CD4-positive, CD25-positive, alpha-beta regulatory T cell (primary cell): Measurements from ENCODE around the gene ARHGAP1. TPM values are rescaled to one million over a fixed set of nuclear protein-coding genes. Genes with fewer than 3 reads are reported as not detected.
"Not testable (repeated sequence)": the region's sequence is repeated elsewhere in the genome, so short reads cannot be mapped to it uniquely, and the experiment has no call there.

Experiments
- ATAC-seq, 2 donors: fragments of 150-1000 bp; cut with Tn5 transposase; one replicate each; pipeline ENCODE4 v1.10.0; 2021; ENCODE audit warnings: low read depth in 2 of 2, moderate number of reproducible peaks in 2 of 2, moderate library complexity in 1 of 2
- DNase-seq, 3 donors: peaks; one replicate each; pipeline versions ENCODE4 v3.0.0 to v3.0.0-alpha.2; 2012 to 2022; ENCODE audit warnings: mixed read lengths in 1 of 3
- H3K27ac ChIP-seq: one replicate; pipeline ENCODE4 v1.7.0; 2013; ENCODE audit warnings: mild to moderate bottlenecking, low read length; ENCODE audit not compliant: insufficient read depth, poor library complexity, severe bottlenecking
- H3K27me3 ChIP-seq: one replicate; pipeline ENCODE4 v1.7.0; 2013; ENCODE audit warnings: low read length; ENCODE audit not compliant: control insufficient read depth, insufficient read depth
- H3K36me3 ChIP-seq: one replicate; pipeline ENCODE4 v1.7.0; 2013; ENCODE audit warnings: mild to moderate bottlenecking, low read length, moderate library complexity; ENCODE audit not compliant: control insufficient read depth, insufficient read depth
- H3K4me1 ChIP-seq: 2 replicates; pipeline ENCODE4 v1.7.0; 2013; ENCODE audit warnings: mild to moderate bottlenecking, low read length; ENCODE audit not compliant: insufficient read depth, control insufficient read depth, poor library complexity, severe bottlenecking
- H3K4me3 ChIP-seq: one replicate; pipeline ENCODE4 v1.7.0; 2013; ENCODE audit warnings: low read depth, mild to moderate bottlenecking, low read length, moderate library complexity
- H3K9me3 ChIP-seq, 2 experiments: 1 replicate in 1 of 2; 2 replicates in 1 of 2; pipeline ENCODE4 v1.7.0; 2013; ENCODE audit warnings: low read length in 2 of 2, mild to moderate bottlenecking in 1 of 2, moderate library complexity in 1 of 2; ENCODE audit not compliant: control insufficient read depth in 2 of 2
- H3K27ac Mint-ChIP-seq, 3 donors: one replicate each; pipeline ENCODE4 v1.8.0; 2020 to 2022; ENCODE audit warnings: mild to moderate bottlenecking in 3 of 3, mixed read lengths in 3 of 3, moderate library complexity in 2 of 3
- H3K27me3 Mint-ChIP-seq: one replicate; pipeline ENCODE4 v1.8.0; 2022; ENCODE audit warnings: mild to moderate bottlenecking, mixed read lengths
- H3K36me3 Mint-ChIP-seq: one replicate; pipeline ENCODE4 v1.8.0; 2020; ENCODE audit warnings: mixed read lengths
- H3K4me1 Mint-ChIP-seq, 4 donors: one replicate each; pipeline ENCODE4 v1.8.0; 2020 to 2022; ENCODE audit warnings: mixed read lengths in 4 of 4, mild to moderate bottlenecking in 1 of 4
- H3K4me3 Mint-ChIP-seq, 4 donors: one replicate each; pipeline ENCODE4 v1.8.0; 2020 to 2022; ENCODE audit warnings: mild to moderate bottlenecking in 4 of 4, mixed read lengths in 4 of 4, moderate library complexity in 3 of 4
- H3K9me3 Mint-ChIP-seq, 7 donors: one replicate each; pipeline ENCODE4 v1.8.0; 2020 to 2022; ENCODE audit warnings: mixed read lengths in 7 of 7, mild to moderate bottlenecking in 3 of 7, moderate library complexity in 2 of 7
- polyA plus RNA-seq, 4 donors: library from polyadenylated mRNA; unstranded; fragments of 300-500 nt; fragmentation: Illumina TruSeq; gene quantifications; one replicate each; pipeline ENCODE4 v1.2.3, GENCODE V29; 2021
- total RNA-seq: library from RNA; stranded (reverse); gene quantifications from one replicate; pipeline ENCODE4 v1.2.3, GENCODE V29; 2022

The ARHGAP1 gene
- total and polyA plus RNA-seq, 5 donors from 2014 or later, result 46.6 to 72.5 (median 52.4) TPM

GRCh38 chr11:46709351-46709750 lies 8.9 kb upstream of the ARHGAP1 start:
- H3K4me1 Mint-ChIP-seq, H3K27me3 Mint-ChIP-seq, H3K4me1 ChIP-seq, H3K27ac ChIP-seq, H3K9me3 ChIP-seq, H3K27me3 ChIP-seq, H3K4me3 ChIP-seq, H3K9me3 Mint-ChIP-seq, ATAC-seq, DNase-seq, H3K27ac Mint-ChIP-seq: not testable (repeated sequence)
- H3K36me3 ChIP-seq, result peaks cover 30% of the 10 kb centered on the region
- Mint-ChIP-seq H3K4me3 (peak overlapping the region in 1 of 4 donors; percentile 43), H3K36me3 (peaks cover 12% of the 10 kb centered on the region)

DNA sequence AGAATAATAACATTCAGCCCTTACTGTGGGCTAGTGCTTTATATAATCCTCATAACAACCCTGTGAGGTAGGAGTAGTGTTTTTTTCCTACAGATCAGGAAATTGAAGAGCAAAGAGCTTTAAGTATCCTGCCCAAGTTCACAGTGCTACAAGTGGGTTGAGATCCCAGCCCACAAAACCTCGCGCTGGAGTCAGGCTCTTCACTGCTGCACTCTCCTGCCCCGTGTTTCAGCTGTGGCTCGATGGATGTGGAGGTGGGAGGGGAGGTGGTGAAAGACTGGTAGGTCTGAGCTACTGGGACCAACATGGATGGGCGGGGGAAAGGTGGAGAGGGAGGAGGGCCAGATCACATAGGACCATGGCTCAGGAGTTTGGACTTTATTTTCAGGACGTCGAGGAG lies 6.5 kb upstream of the ARHGAP1 start:
- no peak for ATAC-seq
- Histone ChIP-seq H3K27ac (no peak overlapping the region), H3K9me3 (no peaks in the 10 kb centered on the region), H3K4me3 (no peak overlapping the region), H3K36me3 (peaks cover 45% of the 10 kb centered on the region), H3K4me1 (peaks cover 14% of the 10 kb centered on the region), H3K27me3 (no peaks in the 10 kb centered on the region)
- Mint-ChIP-seq H3K4me1 (peaks cover 0 to 27% (median 11%) of the 10 kb centered on the region in 4 donors), H3K9me3 (no peaks in the 10 kb centered on the region), H3K27me3 (no peaks in the 10 kb centered on the region), H3K4me3 (no peak overlapping the region), H3K27ac (peak overlapping the region in 2 of 3 donors; percentile 64 to 82), H3K36me3 (peaks cover 28% of the 10 kb centered on the region)
- DNase-seq, result no peak

DNA sequence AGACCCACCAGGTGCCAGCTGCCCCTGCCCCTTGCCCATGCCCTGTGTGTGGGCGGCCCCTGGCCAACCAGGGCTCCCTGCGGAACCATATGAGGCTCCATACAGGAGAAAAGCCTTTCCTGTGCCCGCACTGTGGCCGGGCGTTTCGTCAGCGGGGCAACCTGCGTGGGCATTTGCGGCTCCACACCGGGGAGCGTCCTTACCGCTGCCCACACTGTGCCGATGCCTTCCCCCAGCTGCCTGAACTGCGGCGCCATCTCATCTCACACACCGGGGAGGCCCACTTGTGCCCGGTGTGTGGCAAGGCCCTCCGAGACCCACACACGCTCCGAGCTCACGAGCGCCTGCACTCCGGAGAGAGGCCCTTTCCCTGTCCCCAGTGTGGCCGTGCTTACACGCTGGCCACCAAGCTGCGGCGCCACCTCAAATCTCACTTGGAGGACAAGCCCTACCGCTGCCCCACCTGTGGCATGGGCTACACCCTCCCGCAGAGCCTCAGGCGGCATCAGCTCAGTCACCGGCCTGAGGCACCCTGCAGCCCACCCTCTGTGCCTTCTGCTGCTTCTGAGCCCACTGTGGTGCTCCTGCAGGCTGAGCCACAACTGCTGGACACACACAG lies 4.8 kb upstream of the ARHGAP1 start:
- no peak overlapping the region for H3K27ac Mint-ChIP-seq
- H3K27me3 Mint-ChIP-seq, result no peaks in the 10 kb centered on the region
- Histone ChIP-seq H3K4me3 (no peak overlapping the region), H3K36me3 (peaks cover 45% of the 10 kb centered on the region), H3K27ac (no peak overlapping the region), H3K9me3 (no peaks in the 10 kb centered on the region), H3K27me3 (no peaks in the 10 kb centered on the region), H3K4me1 (peaks cover 25% of the 10 kb centered on the region)
- DNase-seq (no peak), ATAC-seq (no peak)
- peaks cover 0 to 2% (median 0%) of the 10 kb centered on the region in 7 donors for H3K9me3 Mint-ChIP-seq
- peaks cover 4 to 41% (median 21%) of the 10 kb centered on the region in 4 donors for H3K4me1 Mint-ChIP-seq
- H3K4me3 Mint-ChIP-seq, result peak overlapping the region in 1 of 4 donors; percentile 10
- peaks cover 39% of the 10 kb centered on the region for H3K36me3 Mint-ChIP-seq

DNA sequence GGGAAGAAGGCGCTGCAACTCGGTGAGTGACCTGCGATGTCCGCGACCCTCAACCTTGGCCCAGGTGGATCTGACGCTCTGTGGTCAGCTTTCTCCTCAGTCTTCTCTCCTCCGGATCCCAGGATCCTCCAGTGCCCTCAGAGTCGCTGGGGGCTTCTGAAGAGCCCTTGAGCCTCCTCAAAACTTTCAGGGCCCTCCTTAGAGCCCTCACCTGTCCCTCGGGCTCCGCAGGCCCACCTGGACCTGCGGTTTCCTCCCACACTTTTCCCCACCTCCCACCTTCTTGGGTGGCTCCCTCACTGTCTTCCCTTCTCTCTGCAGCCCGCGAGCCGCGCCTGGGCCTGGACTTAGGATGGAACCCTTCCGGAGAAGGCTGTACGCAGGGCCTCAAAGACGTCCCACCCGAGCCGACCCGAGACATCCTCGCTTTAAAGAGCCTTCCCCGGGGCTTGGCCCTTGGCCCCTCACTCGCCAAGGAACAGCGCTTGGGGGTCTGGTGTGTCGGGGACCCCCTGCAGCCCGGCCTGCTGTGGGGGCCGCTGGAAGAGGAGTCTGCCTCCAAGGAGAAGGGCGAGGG lies 747 bp upstream of the ARHGAP1 start:
- H3K4me3 ChIP-seq, result peak overlapping the region; percentile 99
- H3K27me3 ChIP-seq, result no peaks in the 10 kb centered on the region
- Mint-ChIP-seq H3K9me3 (peaks cover 0 to 2% (median 0%) of the 10 kb centered on the region in 7 donors), H3K27ac (peak overlapping the region; percentile 91 to 97 (median 97)), H3K36me3 (peaks cover 32% of the 10 kb centered on the region), H3K27me3 (no peaks in the 10 kb centered on the region), H3K4me1 (peaks cover 9 to 72% (median 33%) of the 10 kb centered on the region in 4 donors), H3K4me3 (peak overlapping the region; percentile 90 to 99 (median 96))
- no peaks in the 10 kb centered on the region for H3K9me3 ChIP-seq
- no peak for ATAC-seq
- H3K4me1 ChIP-seq, result peaks cover 61% of the 10 kb centered on the region
- peak overlapping the region; percentile 76 for H3K27ac ChIP-seq
- peaks cover 37% of the 10 kb centered on the region for H3K36me3 ChIP-seq
- DNase-seq, result no peak

GRCh38 chr11:46698597-46698996 lies 1.8 kb downstream of the ARHGAP1 start:
- no peak for DNase-seq
- H3K36me3 ChIP-seq, result peaks cover 39% of the 10 kb centered on the region
- Mint-ChIP-seq H3K9me3 (peaks cover 0 to 2% (median 0%) of the 10 kb centered on the region in 7 donors), H3K27me3 (no peaks in the 10 kb centered on the region), H3K4me3 (peak overlapping the region; percentile 66 to 99 (median 94)), H3K36me3 (peaks cover 29% of the 10 kb centered on the region), H3K4me1 (peaks cover 9 to 79% (median 39%) of the 10 kb centered on the region in 4 donors), H3K27ac (peak overlapping the region in 2 of 3 donors; percentile 91 to 97)
- peak overlapping the region; percentile 46 for H3K4me3 ChIP-seq
- H3K9me3 ChIP-seq, result no peaks in the 10 kb centered on the region
- no peak for ATAC-seq
- no peak overlapping the region for H3K27ac ChIP-seq
- H3K27me3 ChIP-seq, result no peaks in the 10 kb centered on the region
- H3K4me1 ChIP-seq, result peaks cover 71% of the 10 kb centered on the region

GRCh38 chr11:46697723-46698122 lies 2.7 kb downstream of the ARHGAP1 start:
- peaks cover 0 to 2% (median 0%) of the 10 kb centered on the region in 7 donors for H3K9me3 Mint-ChIP-seq
- no peaks in the 10 kb centered on the region for H3K9me3 ChIP-seq
- DNase-seq (no peak), ATAC-seq (no peak)
- peaks cover 9 to 71% (median 37%) of the 10 kb centered on the region in 4 donors for H3K4me1 Mint-ChIP-seq
- H3K36me3 Mint-ChIP-seq, result peaks cover 23% of the 10 kb centered on the region
- peaks cover 43% of the 10 kb centered on the region for H3K36me3 ChIP-seq
- H3K27me3 ChIP-seq, result no peaks in the 10 kb centered on the region
- H3K4me3 ChIP-seq, result peak overlapping the region; percentile 37
- no peaks in the 10 kb centered on the region for H3K27me3 Mint-ChIP-seq
- peak overlapping the region; percentile 65 to 99 (median 76) for H3K4me3 Mint-ChIP-seq
- peak overlapping the region; percentile 8 for H3K27ac ChIP-seq
- peaks cover 66% of the 10 kb centered on the region for H3K4me1 ChIP-seq
- peak overlapping the region; percentile 59 to 93 (median 91) for H3K27ac Mint-ChIP-seq

- Mint-ChIP-seq H3K36me3 (peaks cover 20% of the 10 kb centered on the region), H3K27ac (peak overlapping the region in 1 of 3 donors; percentile 91), H3K4me3 (peak overlapping the region; percentile 65 to 99 (median 76)), H3K27me3 (no peaks in the 10 kb centered on the region), H3K4me1 (peaks cover 9 to 67% (median 35%) of the 10 kb centered on the region in 4 donors), H3K9me3 (peaks cover 0 to 2% (median 0%) of the 10 kb centered on the region in 7 donors)
- H3K27me3 ChIP-seq, result no peaks in the 10 kb centered on the region
- H3K4me1 ChIP-seq, result peaks cover 62% of the 10 kb centered on the region
- peaks cover 41% of the 10 kb centered on the region for H3K36me3 ChIP-seq
- DNase-seq (no peak), ATAC-seq (no peak)
- peak overlapping the region; percentile 8 for H3K27ac ChIP-seq
- no peak overlapping the region for H3K4me3 ChIP-seq
- H3K9me3 ChIP-seq, result no peaks in the 10 kb centered on the region
Observed at GRCh38 chr11:46697303-46697702, 3.1 kb downstream of the ARHGAP1 start.
